Suprapubic skin (tissue), 4 donors: ENCODE data around the gene MAP3K15. TPM values are rescaled to one million over a fixed set of nuclear protein-coding genes. Genes with fewer than 3 reads are reported as not detected.
A peak's percentile ranks its signal among the peaks of the same experiment; 100 is the strongest.

Source experiments
- DNase-seq, 2 donors: peaks; one replicate each; pipeline ENCODE4 v3.0.0-alpha.2; 2019; ENCODE audit warnings: low spot score in 2 of 2
- H3K27ac ChIP-seq: fragments of 200-600 bp; sonication (generic); one replicate; pipeline ENCODE4 v1.5.1; 2019
- H3K27me3 ChIP-seq: fragments of 200-600 bp; sonication (generic); one replicate; pipeline ENCODE4 v1.5.1; 2019
- H3K36me3 ChIP-seq: fragments of 200-600 bp; sonication (generic); one replicate; pipeline ENCODE4 v1.5.1; 2019
- H3K4me1 ChIP-seq: fragments of 200-600 bp; sonication (generic); one replicate; pipeline ENCODE4 v1.5.1; 2019
- H3K4me3 ChIP-seq: fragments of 200-600 bp; sonication (generic); one replicate; pipeline ENCODE4 v1.5.1; 2019; ENCODE audit warnings: mild to moderate bottlenecking
- H3K9me3 ChIP-seq: fragments of 200-600 bp; sonication (generic); one replicate; pipeline ENCODE4 v1.5.1; 2019
- CTCF ChIP-seq, 2 donors: fragments of 200-600 bp in 1 of 2; fragments of 450-650 bp in 1 of 2; sonication (generic) in 1 of 2; IDR thresholded peaks; one replicate each; pipeline ENCODE4 v1.5.1; 2016 to 2019; ENCODE audit warnings: antibody characterized with exemption in 2 of 2, mild to moderate bottlenecking in 1 of 2, moderate library complexity in 1 of 2
- EP300 ChIP-seq: sonication (generic); formaldehyde crosslinking; IDR thresholded peaks from one replicate; pipeline ENCODE4 v1.6.1; 2017; ENCODE audit warnings: antibody characterized with exemption
- POLR2A ChIP-seq, 2 donors: fragments of 450-650 bp; IDR thresholded peaks; one replicate each; pipeline ENCODE4 v1.6.1; 2017; ENCODE audit warnings: antibody characterized with exemption in 2 of 2, mild to moderate bottlenecking in 2 of 2, moderate library complexity in 2 of 2
- POLR2AphosphoS5 ChIP-seq, 3 donors: sonication (generic); formaldehyde crosslinking; IDR thresholded peaks; one replicate each; pipeline ENCODE4 v1.6.1; 2017; ENCODE audit warnings: antibody characterized with exemption in 3 of 3
- WGBS: methylation state at CpG from one replicate; pipeline ENCODE4 v1.1.5; 2018; 5-methylcytosine and 5-hydroxymethylcytosine counted together
- total RNA-seq, 4 donors: library from RNA; depleted of rRNA; stranded (reverse); fragments of >200 nt; gene quantifications; one replicate each; pipeline ENCODE4 v1.1.0, GENCODE V29; 2016

The MAP3K15 gene
- total RNA-seq, 4 donors from 2014 or later, result not detected

DNA sequence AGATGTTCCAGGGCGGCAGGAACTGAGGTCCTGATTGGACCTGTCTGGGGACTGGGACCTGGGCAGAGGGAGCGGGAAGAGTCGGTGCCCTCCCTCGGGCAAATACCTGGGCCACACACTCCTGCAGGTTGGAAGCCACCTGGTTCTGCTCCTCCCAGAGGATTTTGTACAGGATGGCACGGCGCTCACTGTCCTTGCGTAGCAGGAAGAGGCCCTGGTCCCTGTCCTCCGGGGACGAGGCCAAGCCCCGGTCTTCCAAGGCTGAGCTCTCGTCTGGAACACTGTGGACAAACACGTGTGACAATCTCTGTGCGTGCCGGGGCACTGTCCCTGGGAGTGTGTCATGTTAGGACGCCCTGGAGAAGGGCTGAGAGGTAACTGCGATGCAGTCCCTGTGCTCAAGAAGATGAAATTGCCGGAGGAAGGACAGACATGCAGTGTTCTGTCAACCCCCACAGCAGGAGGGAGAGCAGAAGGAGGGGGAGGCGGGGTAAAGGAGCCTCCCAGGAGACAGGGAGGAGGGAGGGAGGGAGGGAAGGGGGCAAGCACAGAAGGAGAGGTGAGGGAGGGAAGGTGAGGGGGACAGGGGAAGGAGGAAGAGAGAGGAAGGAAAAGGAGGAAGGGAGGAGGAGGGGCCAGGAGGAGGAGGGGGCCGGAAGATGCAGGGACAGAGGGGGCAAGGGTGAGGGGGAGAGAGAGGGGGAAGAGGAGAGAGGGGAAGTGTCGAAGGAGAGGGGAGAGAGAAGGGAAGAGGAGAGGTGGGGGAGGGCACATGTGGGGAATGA, 142.6 kb downstream of the MAP3K15 start:
- no peaks in the 10 kb centered on the region for H3K9me3 ChIP-seq
- 24% methylated on average over 17 of the region's 20 CpGs for WGBS
- H3K27ac ChIP-seq, result no peak overlapping the region
- peaks cover 8% of the 10 kb centered on the region for H3K4me1 ChIP-seq
- H3K36me3 ChIP-seq, result no peaks in the 10 kb centered on the region
- no peak for DNase-seq
- peak overlapping the region; percentile 41 for H3K4me3 ChIP-seq
- no peaks in the 10 kb centered on the region for H3K27me3 ChIP-seq
- TF ChIP-seq CTCF (IDR thresholded peaks at IDR 0.05) (no peak), EP300 (no peak), POLR2A (IDR thresholded peaks at IDR 0.05) (no peak), POLR2AphosphoS5 (IDR thresholded peaks at IDR 0.05) (no peak)

- TF ChIP-seq POLR2A (IDR thresholded peaks at IDR 0.05), result no peak
- peak; percentile 8 to 50 for TF ChIP-seq CTCF (IDR thresholded peaks at IDR 0.05)
- Histone ChIP-seq H3K27me3 (no peaks in the 10 kb centered on the region), H3K36me3 (no peaks in the 10 kb centered on the region), H3K4me3 (peak overlapping the region; percentile 41), H3K9me3 (no peaks in the 10 kb centered on the region), H3K4me1 (peaks cover 8% of the 10 kb centered on the region), H3K27ac (no peak overlapping the region)
- 20% methylated on average over 9 of the region's 9 CpGs for WGBS
- no peak for DNase-seq
These were observed 143.2 kb downstream of the MAP3K15 start for GRCh38 chrX:19372170-19372546.

- 87% methylated on average over 5 of the region's 5 CpGs for WGBS
- TF ChIP-seq POLR2A (IDR thresholded peaks at IDR 0.05) (no peak), CTCF (IDR thresholded peaks at IDR 0.05) (no peak), POLR2AphosphoS5 (IDR thresholded peaks at IDR 0.05) (no peak), EP300 (no peak)
- no peak overlapping the region for H3K4me3 ChIP-seq
These were observed 145.2 kb downstream of the MAP3K15 start for GRCh38 chrX:19370061-19370460.

DNA sequence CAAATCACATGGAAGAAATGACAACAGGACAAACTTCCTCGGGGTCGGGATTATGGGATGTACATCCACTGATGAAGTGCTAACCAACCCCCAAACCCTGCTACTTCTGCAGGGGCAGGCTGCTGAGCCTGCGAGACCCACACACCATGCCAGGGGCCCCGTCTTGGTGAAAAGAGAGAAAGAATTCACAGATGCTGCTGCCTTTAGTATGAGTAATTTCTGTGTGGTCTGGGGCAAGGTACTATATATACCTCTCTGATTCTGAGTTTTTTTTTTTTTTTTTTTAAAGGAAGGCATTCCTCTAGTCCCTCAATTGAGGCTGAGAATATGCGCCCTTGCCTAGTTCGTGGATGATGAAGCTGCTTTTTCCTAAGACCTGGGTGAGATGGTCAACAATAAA, 146.7 kb downstream of the MAP3K15 start:
- Histone ChIP-seq H3K4me3 (no peak overlapping the region), H3K27me3 (no peaks in the 10 kb centered on the region), H3K4me1 (peaks cover 8% of the 10 kb centered on the region), H3K36me3 (no peaks in the 10 kb centered on the region), H3K27ac (no peak overlapping the region), H3K9me3 (no peaks in the 10 kb centered on the region)
- WGBS, result 87% methylated on average over 6 of the region's 6 CpGs
- TF ChIP-seq CTCF (IDR thresholded peaks at IDR 0.05) (no peak), POLR2A (IDR thresholded peaks at IDR 0.05) (no peak), POLR2AphosphoS5 (IDR thresholded peaks at IDR 0.05) (no peak), EP300 (no peak)
- DNase-seq, result no peak

More at GRCh38 chrX:19370061-19370460, 145.2 kb downstream of the MAP3K15 start:
- Histone ChIP-seq H3K27me3 (no peaks in the 10 kb centered on the region), H3K36me3 (no peaks in the 10 kb centered on the region), H3K9me3 (no peaks in the 10 kb centered on the region), H3K27ac (no peak overlapping the region), H3K4me1 (peaks cover 8% of the 10 kb centered on the region)
- DNase-seq, result no peak

DNA sequence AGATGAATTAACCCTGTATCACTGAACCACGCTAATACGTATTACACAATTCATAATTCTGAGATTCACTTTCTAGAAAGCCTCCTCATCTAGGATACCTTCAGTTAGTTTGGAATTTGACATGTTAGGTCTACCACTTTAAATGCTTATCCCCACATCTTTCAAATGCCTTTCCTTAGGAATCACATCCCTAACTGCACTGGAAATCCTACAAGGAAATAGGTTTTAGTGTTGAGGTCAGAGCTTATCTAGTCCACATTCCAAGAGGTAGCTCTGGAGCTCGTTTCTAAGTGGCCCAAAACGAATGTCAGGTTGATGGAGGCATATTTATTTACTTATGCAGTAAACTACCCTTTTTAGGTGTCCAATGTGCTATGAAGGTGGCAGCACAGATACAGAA, 153.6 kb downstream of the MAP3K15 start:
- H3K27ac ChIP-seq, result no peak overlapping the region
- peaks cover 55% of the 10 kb centered on the region for H3K36me3 ChIP-seq
- 68% methylated on average over 4 of the region's 4 CpGs for WGBS
- TF ChIP-seq POLR2A (IDR thresholded peaks at IDR 0.05) (no peak), EP300 (no peak), POLR2AphosphoS5 (IDR thresholded peaks at IDR 0.05) (no peak), CTCF (IDR thresholded peaks at IDR 0.05) (no peak)
- H3K4me1 ChIP-seq, result no peaks in the 10 kb centered on the region
- no peaks in the 10 kb centered on the region for H3K27me3 ChIP-seq
- H3K4me3 ChIP-seq, result no peak overlapping the region
- DNase-seq, result no peak
- no peaks in the 10 kb centered on the region for H3K9me3 ChIP-seq
